DND-41 (cell line): ENCODE data around the gene NMRK2.
"Not testable (repeated sequence)": the region's sequence is repeated elsewhere in the genome, so short reads cannot be mapped to it uniquely, and the experiment has no call there.

ENCODE experiments used
- ATAC-seq: fragments of 200-7000 bp; cut with Tn5 transposase; 3 replicates; pipeline ENCODE4 v1.9.1; 2021; ENCODE audit warnings: low read depth; ENCODE audit not compliant: insufficient read depth
- DNase-seq: peaks from one replicate; pipeline ENCODE4 v3.0.0-alpha.2; 2020
- H2AFZ ChIP-seq: 2 replicates; pipeline ENCODE4 v1.6.0; 2012; ENCODE audit warnings: low read depth, low read length
- H3K27ac ChIP-seq: 2 replicates; pipeline ENCODE4 v1.5.1; 2012; ENCODE audit warnings: low read length, inconsistent platforms
- H3K27me3 ChIP-seq: fragments of 200-600 bp; sonication (generic); 2 replicates; pipeline ENCODE4 v1.6.0; 2012; ENCODE audit warnings: low read length, mild to moderate bottlenecking, inconsistent platforms; ENCODE audit not compliant: insufficient read depth, poor library complexity
- H3K36me3 ChIP-seq: 2 replicates; pipeline ENCODE4 v1.5.1; 2012; ENCODE audit warnings: low read length, inconsistent platforms; ENCODE audit not compliant: insufficient read depth
- H3K4me1 ChIP-seq: 2 replicates; pipeline ENCODE4 v1.5.1; 2012; ENCODE audit warnings: mild to moderate bottlenecking, low read length; ENCODE audit not compliant: insufficient read depth
- H3K4me2 ChIP-seq: 2 replicates; pipeline ENCODE4 v1.6.0; 2012; ENCODE audit warnings: mild to moderate bottlenecking, moderate library complexity, low read length, inconsistent platforms; ENCODE audit not compliant: insufficient read depth
- H3K4me3 ChIP-seq, 2 experiments: fragments of 200-600 bp in 1 of 2; shearing (Covaris generic) in 1 of 2; 2 replicates each; pipeline ENCODE4 v1.5.1; 2012 to 2016; ENCODE audit warnings: inconsistent platforms in 2 of 2, low read length in 2 of 2, mild to moderate bottlenecking in 2 of 2, low read depth in 1 of 2, moderate library complexity in 1 of 2
- H3K79me2 ChIP-seq: 2 replicates; pipeline ENCODE4 v1.6.0; 2012; ENCODE audit warnings: low read length, inconsistent platforms; ENCODE audit not compliant: insufficient read depth
- H3K9ac ChIP-seq: 2 replicates; pipeline ENCODE4 v1.6.0; 2012; ENCODE audit warnings: low read depth, mild to moderate bottlenecking, inconsistent platforms, low read length, moderate library complexity
- H3K9me3 ChIP-seq: 2 replicates; pipeline ENCODE4 v1.5.1; 2012; ENCODE audit warnings: low read length, moderate library complexity, mild to moderate bottlenecking, inconsistent platforms; ENCODE audit not compliant: insufficient read depth, severe bottlenecking
- H4K20me1 ChIP-seq: 2 replicates; pipeline ENCODE4 v1.6.0; 2012; ENCODE audit warnings: low read length; ENCODE audit not compliant: insufficient read depth
- CTCF ChIP-seq: IDR thresholded peaks from 2 replicates; pipeline ENCODE4 v1.5.1; 2012; ENCODE audit warnings: borderline replicate concordance, low read length, moderate library complexity, mild to moderate bottlenecking; ENCODE audit not compliant: poor library complexity, severe bottlenecking; ENCODE audit errors: extremely low read depth
- EZH2 ChIP-seq: IDR thresholded peaks from 3 replicates; pipeline ENCODE4 v1.6.1; 2012; ENCODE audit warnings: borderline replicate concordance, low read depth, mild to moderate bottlenecking, moderate library complexity, low read length, inconsistent platforms; ENCODE audit not compliant: severe bottlenecking

The NMRK2 gene

GRCh38 chr19:3932931-3933810 is at the start of gene NMRK2:
Gene NMRK2 (plus strand): TSS chr19:3933069. CDS start chr19:3933672, 603 bp downstream.
- Histone ChIP-seq H3K79me2 (no peaks in the 10 kb centered on the region), H3K4me3 (no peak within 1 kb of the TSS), H4K20me1 (no peaks in the 10 kb centered on the region), H3K4me1 (no peaks in the 10 kb centered on the region), H3K4me2 (no peak within 1 kb of the TSS), H3K27ac (no peak within 1 kb of the TSS), H3K36me3 (no peaks in the 10 kb centered on the region), H3K27me3 (no peaks in the 10 kb centered on the region), H3K9ac (no peak within 1 kb of the TSS), H3K9me3 (no peaks in the 10 kb centered on the region), H2AFZ (no peak within 1 kb of the TSS)
- no peak for DNase-seq
- ATAC-seq, result no peak
- TF ChIP-seq CTCF, result no peak
- no peak for TF ChIP-seq EZH2

- no peak overlapping the region for H2AFZ ChIP-seq
- H3K4me1 ChIP-seq, result no peaks in the 10 kb centered on the region
- ATAC-seq, result no peak
- no peak for DNase-seq
- no peaks in the 10 kb centered on the region for H3K9me3 ChIP-seq
- no peak overlapping the region for H3K9ac ChIP-seq
- H3K4me2 ChIP-seq, result no peak overlapping the region
- H3K79me2 ChIP-seq, result no peaks in the 10 kb centered on the region
- no peaks in the 10 kb centered on the region; the same call in 1 of the 2 replicates for H4K20me1 ChIP-seq
- no peaks in the 10 kb centered on the region for H3K27me3 ChIP-seq
- no peak overlapping the region for H3K27ac ChIP-seq
- no peak overlapping the region for H3K4me3 ChIP-seq
- TF ChIP-seq EZH2 (no peak), CTCF (no peak)
- no peaks in the 10 kb centered on the region for H3K36me3 ChIP-seq
These were observed 42.3 kb upstream of the NMRK2 start for GRCh38 chr19:3890591-3890990.

GRCh38 chr19:3893509-3894179 is 39.2 kb upstream of the NMRK2 start:
- H3K27me3 ChIP-seq, result no peaks in the 10 kb centered on the region
- ATAC-seq, result no peak
- no peak for DNase-seq

GRCh38 chr19:3894959-3895358 is 37.9 kb upstream of the NMRK2 start:
- not testable (repeated sequence) for H2AFZ ChIP-seq, H3K4me1 ChIP-seq, H3K27me3 ChIP-seq, H3K9ac ChIP-seq, H3K4me3 ChIP-seq, H3K4me2 ChIP-seq, H3K27ac ChIP-seq, ATAC-seq, H3K36me3 ChIP-seq, H3K9me3 ChIP-seq, DNase-seq, H3K79me2 ChIP-seq, H4K20me1 ChIP-seq

More at GRCh38 chr19:3893509-3894179, 39.2 kb upstream of the NMRK2 start:
- Histone ChIP-seq H4K20me1 (no peaks in the 10 kb centered on the region), H2AFZ (no peak overlapping the region), H3K27ac (no peak overlapping the region), H3K4me3 (no peak overlapping the region), H3K4me2 (no peak overlapping the region), H3K36me3 (no peaks in the 10 kb centered on the region), H3K9me3 (no peaks in the 10 kb centered on the region), H3K4me1 (no peaks in the 10 kb centered on the region), H3K9ac (no peak overlapping the region), H3K79me2 (no peaks in the 10 kb centered on the region)
- no peak for TF ChIP-seq EZH2
- no peak for TF ChIP-seq CTCF
